ENCODE data around the gene CHORDC1. TPM values are rescaled to one million over a fixed set of nuclear protein-coding genes. Genes with fewer than 3 reads are reported as not detected.

CHORDC1 gene
- total RNA-seq, 1 experiment from 2014 or later, result 95.6 TPM

DNA sequence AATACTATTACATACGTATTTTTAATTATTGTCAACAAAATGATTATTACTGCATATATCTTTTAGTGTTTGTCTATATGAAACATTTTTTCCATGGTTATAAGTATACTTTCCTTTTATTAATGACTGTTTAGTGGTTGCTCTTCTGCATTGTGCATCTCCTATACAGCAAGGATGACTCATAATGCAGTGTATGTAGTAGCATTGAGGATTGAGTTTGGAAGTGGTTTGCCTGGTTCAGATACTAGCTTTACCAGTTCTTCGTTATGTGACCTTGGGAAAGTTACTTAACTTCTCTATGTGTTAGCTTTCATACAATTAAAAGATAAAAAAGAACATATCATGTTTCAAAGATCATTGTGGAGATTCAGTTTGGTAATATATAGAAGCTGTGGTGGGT lies 44.1 kb downstream of the CHORDC1 start:
- Histone ChIP-seq H4K20me1 (ENCODE audit: insufficient read depth) (no peaks in the 10 kb centered on the region), H3K9me2 (ENCODE audit: insufficient read depth) (no peaks in the 10 kb centered on the region), H3K79me2 (ENCODE audit: insufficient read depth, low read length) (no peaks in the 10 kb centered on the region), H3K9me3 (ENCODE audit: control insufficient read depth in 1 of 2, insufficient read depth in 1 of 2, low read depth in 1 of 2, low read length in 2 of 2) (no peaks in the 10 kb centered on the region), H3K9ac (ENCODE audit: low read length) (no peak overlapping the region), H3K27ac (ENCODE audit: low read depth, low read length) (no peak overlapping the region), H2AFZ (ENCODE audit: low read depth, low read length, poor library complexity, severe bottlenecking) (no peak overlapping the region), H3K36me3 (ENCODE audit: control insufficient read depth in 1 of 2, insufficient read depth in 2 of 2, low read length in 2 of 2) (no peaks in the 10 kb centered on the region), H3K27me3 (ENCODE audit: insufficient read depth, low read length) (no peaks in the 10 kb centered on the region), H3K4me1 (ENCODE audit: control insufficient read depth in 1 of 2, insufficient read depth in 2 of 2, low read length in 2 of 2) (no peaks in the 10 kb centered on the region), H3K4me3 (replicated peaks in 1 of 2; ENCODE audit: low read depth in 1 of 2, low read length in 2 of 2) (no peak overlapping the region), H3K4me2 (ENCODE audit: low read length) (no peak overlapping the region)
- RAD21 ChIA-PET (ENCODE audit: low non-redundant PET in 1 of 2, low total read pairs in 2 of 2, uncharacterized antibody in 2 of 2, unreplicated experiment in 2 of 2), result no interaction called here
- no peak for TF ChIP-seq RAD21 (IDR thresholded peaks at IDR 0.05; ENCODE audit: low read depth)
- no peak for TF ChIP-seq POLR2A (IDR thresholded peaks at IDR 0.05; ENCODE audit: borderline replicate concordance, extremely low read depth, insufficient read depth, insufficient read length)
- TF ChIP-seq, protein P1, sequence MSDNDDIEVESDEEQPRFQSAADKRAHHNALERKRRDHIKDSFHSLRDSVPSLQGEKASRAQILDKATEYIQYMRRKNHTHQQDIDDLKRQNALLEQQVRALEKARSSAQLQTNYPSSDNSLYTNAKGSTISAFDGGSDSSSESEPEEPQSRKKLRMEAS (IDR thresholded peaks at IDR 0.05), result no peak
- TF ChIP-seq TCF7L2 (IDR thresholded peaks at IDR 0.05; ENCODE audit: borderline replicate concordance, extremely low read depth, insufficient read depth, insufficient read length), result no peak
- no peak for TF ChIP-seq EZH2phosphoT487 (IDR thresholded peaks at IDR 0.05; ENCODE audit: borderline replicate concordance)
- TF ChIP-seq, protein P2, sequence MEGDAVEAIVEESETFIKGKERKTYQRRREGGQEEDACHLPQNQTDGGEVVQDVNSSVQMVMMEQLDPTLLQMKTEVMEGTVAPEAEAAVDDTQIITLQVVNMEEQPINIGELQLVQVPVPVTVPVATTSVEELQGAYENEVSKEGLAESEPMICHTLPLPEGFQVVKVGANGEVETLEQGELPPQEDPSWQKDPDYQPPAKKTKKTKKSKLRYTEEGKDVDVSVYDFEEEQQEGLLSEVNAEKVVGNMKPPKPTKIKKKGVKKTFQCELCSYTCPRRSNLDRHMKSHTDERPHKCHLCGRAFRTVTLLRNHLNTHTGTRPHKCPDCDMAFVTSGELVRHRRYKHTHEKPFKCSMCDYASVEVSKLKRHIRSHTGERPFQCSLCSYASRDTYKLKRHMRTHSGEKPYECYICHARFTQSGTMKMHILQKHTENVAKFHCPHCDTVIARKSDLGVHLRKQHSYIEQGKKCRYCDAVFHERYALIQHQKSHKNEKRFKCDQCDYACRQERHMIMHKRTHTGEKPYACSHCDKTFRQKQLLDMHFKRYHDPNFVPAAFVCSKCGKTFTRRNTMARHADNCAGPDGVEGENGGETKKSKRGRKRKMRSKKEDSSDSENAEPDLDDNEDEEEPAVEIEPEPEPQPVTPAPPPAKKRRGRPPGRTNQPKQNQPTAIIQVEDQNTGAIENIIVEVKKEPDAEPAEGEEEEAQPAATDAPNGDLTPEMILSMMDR (IDR thresholded peaks at IDR 0.05 in 2 of 3, conservative IDR thresholded peaks at IDR 0.05 in 1 of 3; ENCODE audit: borderline replicate concordance in 1 of 3, insufficient read depth in 1 of 3, low read depth in 2 of 3, low read length in 2 of 3), result no peak
- TF ChIP-seq ZNF274 (IDR thresholded peaks at IDR 0.05; ENCODE audit: low read depth, low read length), result no peak
- TF ChIP-seq YY1 (IDR thresholded peaks at IDR 0.05; ENCODE audit: extremely low read depth, insufficient replicate concordance, low read depth, low read length), result no peak
- TF ChIP-seq EZH2 (IDR thresholded peaks at IDR 0.05), result no peak
- no peak for TF ChIP-seq CBX3 (IDR thresholded peaks at IDR 0.05; ENCODE audit: low read depth)
- no peak for TF ChIP-seq ZFX (IDR thresholded peaks at IDR 0.05)
- no peak for TF ChIP-seq JUND (IDR thresholded peaks at IDR 0.05)
- no peak for TF ChIP-seq CEBPB (IDR thresholded peaks at IDR 0.05; ENCODE audit: low read depth)
- TF ChIP-seq, protein P3, sequence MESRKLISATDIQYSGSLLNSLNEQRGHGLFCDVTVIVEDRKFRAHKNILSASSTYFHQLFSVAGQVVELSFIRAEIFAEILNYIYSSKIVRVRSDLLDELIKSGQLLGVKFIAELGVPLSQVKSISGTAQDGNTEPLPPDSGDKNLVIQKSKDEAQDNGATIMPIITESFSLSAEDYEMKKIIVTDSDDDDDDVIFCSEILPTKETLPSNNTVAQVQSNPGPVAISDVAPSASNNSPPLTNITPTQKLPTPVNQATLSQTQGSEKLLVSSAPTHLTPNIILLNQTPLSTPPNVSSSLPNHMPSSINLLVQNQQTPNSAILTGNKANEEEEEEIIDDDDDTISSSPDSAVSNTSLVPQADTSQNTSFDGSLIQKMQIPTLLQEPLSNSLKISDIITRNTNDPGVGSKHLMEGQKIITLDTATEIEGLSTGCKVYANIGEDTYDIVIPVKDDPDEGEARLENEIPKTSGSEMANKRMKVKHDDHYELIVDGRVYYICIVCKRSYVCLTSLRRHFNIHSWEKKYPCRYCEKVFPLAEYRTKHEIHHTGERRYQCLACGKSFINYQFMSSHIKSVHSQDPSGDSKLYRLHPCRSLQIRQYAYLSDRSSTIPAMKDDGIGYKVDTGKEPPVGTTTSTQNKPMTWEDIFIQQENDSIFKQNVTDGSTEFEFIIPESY (IDR thresholded peaks at IDR 0.05; ENCODE audit: extremely low read depth, insufficient replicate concordance, low read length), result no peak
- no peak for TF ChIP-seq POLR2AphosphoS5 (IDR thresholded peaks at IDR 0.05; ENCODE audit: low read depth, low read length)
- TF ChIP-seq, protein P4, sequence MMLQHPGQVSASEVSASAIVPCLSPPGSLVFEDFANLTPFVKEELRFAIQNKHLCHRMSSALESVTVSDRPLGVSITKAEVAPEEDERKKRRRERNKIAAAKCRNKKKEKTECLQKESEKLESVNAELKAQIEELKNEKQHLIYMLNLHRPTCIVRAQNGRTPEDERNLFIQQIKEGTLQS (IDR thresholded peaks at IDR 0.05), result no peak
- no peak for TF ChIP-seq FOSL1 (IDR thresholded peaks at IDR 0.05; ENCODE audit: low read depth)
- no peak for TF ChIP-seq SIN3A (IDR thresholded peaks at IDR 0.05; ENCODE audit: low read depth)
- TF ChIP-seq SRF (IDR thresholded peaks at IDR 0.05; ENCODE audit: low read depth), result no peak
- no peak for TF ChIP-seq SP1 (IDR thresholded peaks at IDR 0.05; ENCODE audit: low read depth)
- intact Hi-C loops (cut with micrococcal nuclease), result no loop called here
- ATAC-seq (no peak), DNase-seq (ENCODE audit: low read depth, low spot score) (no peak)
- CTCF ChIA-PET, result no interaction called here
- POLR2A ChIA-PET, result no interaction called here
- no TSS peak for BruUV-seq (replicated peaks)

Data from HCT116 (cell line).